Spleen (tissue), 11 donors: Measurements from ENCODE around the gene PRSS8. TPM values are rescaled to one million over a fixed set of nuclear protein-coding genes. Genes with fewer than 3 reads are reported as not detected.

Source experiments
- DNase-seq: peaks from one replicate; pipeline ENCODE4 v3.0.0-alpha.2; 2020
- H3K27ac ChIP-seq, 8 donors: fragments of 200-600 bp; sonication (generic) in 7 of 8; 1 replicate in 4 of 8; 2 replicates in 4 of 8; pipeline versions ENCODE4 v1.5.0 to v1.8.0; 2016 to 2021; ENCODE audit warnings: inconsistent platforms in 4 of 8, mild to moderate bottlenecking in 4 of 8, moderate library complexity in 1 of 8
- H3K27me3 ChIP-seq, 7 donors: fragments of 200-600 bp; sonication (generic) in 6 of 7; replicated peaks in 1 of 7; 1 replicate in 4 of 7; 2 replicates in 3 of 7; pipeline versions ENCODE4 v1.5.0 to v1.8.0; 2016 to 2021; ENCODE audit warnings: inconsistent platforms in 3 of 7, mild to moderate bottlenecking in 1 of 7
- H3K36me3 ChIP-seq, 6 donors: fragments of 200-600 bp; sonication (generic) in 5 of 6; 1 replicate in 4 of 6; 2 replicates in 2 of 6; pipeline versions ENCODE4 v1.5.0 to v1.8.0; 2016 to 2021; ENCODE audit warnings: inconsistent platforms in 2 of 6
- H3K4me1 ChIP-seq, 6 donors: fragments of 200-600 bp; sonication (generic) in 5 of 6; 1 replicate in 3 of 6; 2 replicates in 3 of 6; pipeline versions ENCODE4 v1.5.0 to v1.8.0; 2016 to 2021; ENCODE audit warnings: inconsistent platforms in 3 of 6
- H3K4me3 ChIP-seq, 8 donors: fragments of 200-600 bp; sonication (generic) in 7 of 8; 1 replicate in 4 of 8; 2 replicates in 4 of 8; pipeline versions ENCODE4 v1.5.0 to v1.8.0; 2016 to 2021; ENCODE audit warnings: inconsistent platforms in 4 of 8, mild to moderate bottlenecking in 4 of 8, moderate library complexity in 2 of 8
- H3K9me3 ChIP-seq, 8 donors: fragments of 200-600 bp; sonication (generic) in 7 of 8; 1 replicate in 4 of 8; 2 replicates in 4 of 8; pipeline versions ENCODE4 v1.5.0 to v1.8.0; 2016 to 2021; ENCODE audit warnings: inconsistent platforms in 4 of 8
- POLR2A ChIP-seq, 3 donors: fragments of 450-650 bp; IDR thresholded peaks; one replicate each; pipeline ENCODE4 v1.5.1; 2017; ENCODE audit warnings: antibody characterized with exemption in 3 of 3, mild to moderate bottlenecking in 1 of 3
- POLR2AphosphoS5 ChIP-seq, 3 donors: sonication (generic); formaldehyde crosslinking; IDR thresholded peaks; one replicate each; pipeline ENCODE4 v1.5.1; 2017; ENCODE audit warnings: antibody characterized with exemption in 3 of 3
- WGBS, 5 donors: extraction: QIAGEN DNeasy Blood & Tissue Kit in 3 of 5; methylation state at CpG; one replicate each; pipeline versions ENCODE4 v1.1.5 to v1.1.7; 2013 to 2018; 5-methylcytosine and 5-hydroxymethylcytosine counted together
- intact Hi-C: fragments of 100-400 bp; cut with DNase I; formaldehyde crosslinking; loops from one replicate; pipeline ENCODE4 v1.15.0; 2023; ENCODE audit warnings: low total_unique reads
- polyA plus RNA-seq, 3 donors: library from polyadenylated mRNA; stranded (reverse); fragments of 200-250 nt; gene quantifications; one replicate each; pipeline ENCODE4 v1.2.1, GENCODE V29; 2013
- total RNA-seq, 7 donors: library from RNA; depleted of rRNA in 3 of 7; stranded (reverse); fragments of >200 nt in 3 of 7; fragmentation: NEBNext Ultra II Directional in 4 of 7; extraction: Animal tissue kit (Norgen Biotek cat#: 25700) in 4 of 7; gene quantifications; one replicate each; pipeline versions ENCODE4 v1.1.0 to v1.2.1, GENCODE V29; 2016 to 2021
- TF ChIP-seq, protein P1 (sequence below), 11 experiments: fragments of 200-600 bp in 7 of 11; fragments of 450-650 bp in 4 of 11; sonication (generic) in 4 of 11; IDR thresholded peaks in 8 of 11; conservative IDR thresholded peaks in 3 of 11; 1 replicate in 7 of 11; 2 replicates in 4 of 11; pipeline versions ENCODE4 v1.4.0 to v1.8.0; 2016 to 2021; ENCODE audit warnings: antibody characterized with exemption in 11 of 11, inconsistent platforms in 4 of 11, mild to moderate bottlenecking in 1 of 11
- donor health status: healthy with polysubstance abuse.
- donor health status: DM: no; HTN: no; CAD: no; lungs with moderate emphysema.
- donor health status: DM: no; HTN: no; CAD: no.
- donor health status: Bipolar disorder and iron deficiency.
- donor health status: healthy.
- donor health status: DM: no; HTN: no; CAD: no.
- donor health status: DM: yes; HTN: yes; CAD: no.

PRSS8 gene
- total and polyA plus RNA-seq, 10 donors = 0.07 to 0.19 (median 0.15) TPM; not detected in 7

DNA sequence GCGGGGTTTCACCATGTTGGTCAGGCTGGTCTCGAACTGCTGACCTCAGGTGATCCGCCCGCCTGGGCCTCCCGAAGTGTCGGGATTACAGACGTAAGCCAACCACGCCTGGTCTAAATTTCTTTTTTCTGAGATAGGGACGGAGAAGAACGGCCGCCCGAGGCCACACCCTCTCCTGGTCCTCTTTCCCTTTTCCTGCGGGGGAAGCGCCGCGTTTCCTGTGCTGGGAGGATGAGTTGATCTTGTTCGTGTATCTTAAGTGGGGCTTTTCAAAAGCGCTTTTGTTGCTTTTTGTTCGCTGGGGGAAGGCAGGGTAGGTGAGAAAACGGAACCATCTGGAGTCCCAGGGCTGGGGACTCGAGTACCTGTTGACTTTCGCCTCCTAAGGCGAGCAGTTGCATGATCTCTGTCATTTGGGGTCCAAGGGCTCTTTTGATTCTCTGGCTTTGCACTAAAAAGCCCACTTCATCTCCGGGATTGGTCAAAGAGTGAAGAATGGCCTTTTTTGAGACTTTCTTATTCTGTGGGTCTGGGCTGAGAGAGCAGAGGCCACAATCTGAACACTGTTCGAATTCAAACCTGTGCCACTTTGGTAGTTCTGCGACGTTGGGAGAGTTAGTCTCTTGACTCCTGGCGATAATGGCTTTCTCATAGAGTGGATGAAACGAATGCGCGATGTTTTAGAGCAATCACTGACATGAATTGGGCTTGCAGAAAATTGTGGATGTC, 45.7 kb upstream of the PRSS8 start:
- Histone ChIP-seq H3K9me3 (no peaks in the 10 kb centered on the region), H3K4me3 (peak overlapping the region; percentile 73 to 98 (median 93)), H3K27me3 (no peaks in the 10 kb centered on the region), H3K4me1 (peaks cover 51 to 88% (median 77%) of the 10 kb centered on the region in 6 donors), H3K36me3 (peaks cover 0 to 45% (median 40%) of the 10 kb centered on the region in 6 donors), H3K27ac (peak overlapping the region; percentile 93 to 99 (median 96))
- peak; percentile 83 for DNase-seq
- 2 to 5% (median 3%) methylated on average over 31 of the region's 31 CpGs for whole genome bisulfite sequencing, 5 donors
- intact Hi-C loops = loop anchor here (2.0 kb wide), 1 partner anchor 62 kb away; no protein-coding TSS in a partner anchor
- TF ChIP-seq POLR2A (IDR thresholded peaks at IDR 0.05) (no peak), POLR2AphosphoS5 (IDR thresholded peaks at IDR 0.05) (peak in 1 of 3 donors; percentile 55)
- TF ChIP-seq, protein P1, sequence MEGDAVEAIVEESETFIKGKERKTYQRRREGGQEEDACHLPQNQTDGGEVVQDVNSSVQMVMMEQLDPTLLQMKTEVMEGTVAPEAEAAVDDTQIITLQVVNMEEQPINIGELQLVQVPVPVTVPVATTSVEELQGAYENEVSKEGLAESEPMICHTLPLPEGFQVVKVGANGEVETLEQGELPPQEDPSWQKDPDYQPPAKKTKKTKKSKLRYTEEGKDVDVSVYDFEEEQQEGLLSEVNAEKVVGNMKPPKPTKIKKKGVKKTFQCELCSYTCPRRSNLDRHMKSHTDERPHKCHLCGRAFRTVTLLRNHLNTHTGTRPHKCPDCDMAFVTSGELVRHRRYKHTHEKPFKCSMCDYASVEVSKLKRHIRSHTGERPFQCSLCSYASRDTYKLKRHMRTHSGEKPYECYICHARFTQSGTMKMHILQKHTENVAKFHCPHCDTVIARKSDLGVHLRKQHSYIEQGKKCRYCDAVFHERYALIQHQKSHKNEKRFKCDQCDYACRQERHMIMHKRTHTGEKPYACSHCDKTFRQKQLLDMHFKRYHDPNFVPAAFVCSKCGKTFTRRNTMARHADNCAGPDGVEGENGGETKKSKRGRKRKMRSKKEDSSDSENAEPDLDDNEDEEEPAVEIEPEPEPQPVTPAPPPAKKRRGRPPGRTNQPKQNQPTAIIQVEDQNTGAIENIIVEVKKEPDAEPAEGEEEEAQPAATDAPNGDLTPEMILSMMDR (IDR thresholded peaks at IDR 0.05 in 8 of 11, conservative IDR thresholded peaks at IDR 0.05 in 3 of 11) = no peak

DNA sequence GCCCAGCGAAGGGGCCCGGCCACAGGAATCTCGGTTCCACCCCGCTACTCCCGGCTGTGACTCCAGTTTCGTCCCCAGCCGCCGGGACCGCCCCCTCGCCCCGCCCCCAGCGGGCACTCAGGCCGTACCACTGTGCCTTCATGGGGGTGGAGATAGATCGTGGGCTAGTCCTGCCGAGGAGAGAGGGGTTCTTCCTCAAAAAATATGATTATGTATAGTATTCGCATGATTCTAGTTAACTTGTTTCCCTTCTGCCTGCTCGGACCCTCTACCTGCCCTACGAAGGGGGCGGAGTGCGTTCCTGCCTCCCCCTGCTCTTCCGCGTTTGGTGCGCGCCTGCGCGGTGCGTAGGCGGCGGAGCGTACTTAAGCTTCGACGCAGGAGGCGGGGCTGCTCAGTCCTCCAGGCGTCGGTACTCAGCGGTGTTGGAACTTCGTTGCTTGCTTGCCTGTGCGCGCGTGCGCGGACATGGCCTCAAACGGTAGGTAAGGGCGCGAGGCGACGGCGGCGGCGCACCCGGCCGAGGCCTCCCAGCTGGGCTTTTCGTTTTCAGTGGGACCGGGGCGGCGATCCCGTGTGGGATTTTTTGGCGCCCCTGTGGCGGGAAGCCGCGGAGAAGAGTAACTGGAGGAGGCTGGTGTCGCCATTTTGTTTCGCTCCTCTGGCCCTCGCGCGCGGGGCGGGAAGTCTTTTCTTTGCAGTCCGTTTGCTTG, 44.4 kb upstream of the PRSS8 start, which contains the start of gene FUS:
TSS of gene FUS (plus strand) at position 393 of the 713 bp plus-strand sequence. CDS start at position 469, 76 bp downstream.
- peaks cover 45 to 76% (median 63%) of the 10 kb centered on the region in 6 donors for H3K4me1 ChIP-seq
- H3K27ac ChIP-seq = peak within 1 kb of the TSS; percentile 93 to 99 (median 96)
- TF ChIP-seq POLR2A (IDR thresholded peaks at IDR 0.05) = peak; percentile 98 to 99 (median 99)
- TF ChIP-seq, protein P1 (IDR thresholded peaks at IDR 0.05 in 8 of 11, conservative IDR thresholded peaks at IDR 0.05 in 3 of 11) = no peak
- peak; percentile 100 for TF ChIP-seq POLR2AphosphoS5 (IDR thresholded peaks at IDR 0.05)
- peak; percentile 98 for DNase-seq
- no peaks in the 10 kb centered on the region for H3K27me3 ChIP-seq
- WGBS, 5 donors = 0 to 1% (median 1%) methylated on average over 38 to 69 of the region's 69 CpGs
- intact Hi-C loops = loop anchor here (2.0 kb wide), 2 partner anchors 37 to 61 kb away; no protein-coding TSS in a partner anchor
- H3K9me3 ChIP-seq = no peaks in the 10 kb centered on the region
- peak within 1 kb of the TSS; percentile 73 to 98 (median 93) for H3K4me3 ChIP-seq
- H3K36me3 ChIP-seq = peaks cover 0 to 31% (median 26%) of the 10 kb centered on the region in 6 donors

DNA sequence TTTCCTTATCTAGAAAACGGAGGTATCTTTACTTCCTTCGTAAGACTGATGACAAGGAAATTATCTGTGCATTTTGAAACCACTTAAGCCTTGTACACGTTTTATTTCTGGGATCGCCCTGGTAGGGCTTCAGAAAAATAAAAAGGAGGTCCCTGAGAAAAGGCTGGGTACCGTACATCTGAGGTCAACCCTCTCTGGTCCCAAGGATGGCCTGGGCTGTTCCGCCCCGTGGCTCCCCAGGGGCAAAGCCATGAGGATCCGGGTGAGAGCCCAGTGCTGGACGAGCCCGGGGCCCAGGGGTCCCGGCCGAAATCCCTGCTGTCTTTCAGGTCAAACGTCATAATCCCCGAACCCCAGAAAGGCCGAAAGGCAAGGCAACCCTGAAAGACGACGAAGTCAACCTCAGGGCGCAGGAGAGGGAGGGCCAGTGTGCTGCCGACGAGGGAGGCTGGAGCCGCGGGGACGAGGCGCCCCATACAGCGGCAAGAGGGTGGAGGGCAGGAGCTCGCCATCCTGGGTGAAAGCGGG, 43.8 kb upstream of the PRSS8 start:
- TF ChIP-seq POLR2A (IDR thresholded peaks at IDR 0.05) = no peak
- TF ChIP-seq, protein P1 (IDR thresholded peaks at IDR 0.05 in 8 of 11, conservative IDR thresholded peaks at IDR 0.05 in 3 of 11) = no peak
- no peak for TF ChIP-seq POLR2AphosphoS5 (IDR thresholded peaks at IDR 0.05)
- Histone ChIP-seq H3K27ac (peak overlapping the region; percentile 93 to 99 (median 96)), H3K36me3 (peaks cover 0 to 25% (median 20%) of the 10 kb centered on the region in 6 donors), H3K4me1 (peaks cover 45 to 69% (median 60%) of the 10 kb centered on the region in 6 donors), H3K27me3 (no peaks in the 10 kb centered on the region), H3K4me3 (peak overlapping the region; percentile 73 to 98 (median 93)), H3K9me3 (no peaks in the 10 kb centered on the region)
- WGBS, 5 donors = 1 to 3% (median 1%) methylated on average over 18 to 27 of the region's 27 CpGs
- intact Hi-C loops = loop anchor here (2.0 kb wide), 1 partner anchor 36 kb away; no protein-coding TSS in a partner anchor
- DNase-seq = no peak
